Activated naive CD8-positive, alpha-beta T cell treated with anti-CD3 and anti-CD28 coated beads for 36 hours (primary cell): ENCODE measurements around the gene SLC16A13. TPM values are rescaled to one million over a fixed set of nuclear protein-coding genes. Genes with fewer than 3 reads are reported as not detected.

Experiments
- DNase-seq: peaks from one replicate; pipeline ENCODE4 v3.0.0; 2021
- H3K27ac Mint-ChIP-seq: one replicate; pipeline ENCODE4 v1.8.0; 2022; ENCODE audit warnings: mild to moderate bottlenecking, moderate library complexity, mixed read lengths
- H3K27me3 Mint-ChIP-seq: one replicate; pipeline ENCODE4 v1.8.0; 2022; ENCODE audit warnings: mild to moderate bottlenecking, mixed read lengths
- H3K36me3 Mint-ChIP-seq: one replicate; pipeline ENCODE4 v1.8.0; 2021; ENCODE audit warnings: mild to moderate bottlenecking, mixed read lengths
- H3K4me1 Mint-ChIP-seq: one replicate; pipeline ENCODE4 v1.8.0; 2021; ENCODE audit warnings: mixed read lengths
- H3K4me3 Mint-ChIP-seq: one replicate; pipeline ENCODE4 v1.8.0; 2022; ENCODE audit warnings: mild to moderate bottlenecking, moderate library complexity, mixed read lengths
- H3K9me3 Mint-ChIP-seq: one replicate; pipeline ENCODE4 v1.8.0; 2022; ENCODE audit warnings: mixed read lengths
- total RNA-seq, 2 experiments: library from RNA; stranded (reverse); gene quantifications; one replicate each; pipeline ENCODE4 v1.2.3, GENCODE V29; 2021

The SLC16A13 gene
- total RNA-seq, 2 experiments from 2014 or later: 5.2 to 6.2 TPM

DNA sequence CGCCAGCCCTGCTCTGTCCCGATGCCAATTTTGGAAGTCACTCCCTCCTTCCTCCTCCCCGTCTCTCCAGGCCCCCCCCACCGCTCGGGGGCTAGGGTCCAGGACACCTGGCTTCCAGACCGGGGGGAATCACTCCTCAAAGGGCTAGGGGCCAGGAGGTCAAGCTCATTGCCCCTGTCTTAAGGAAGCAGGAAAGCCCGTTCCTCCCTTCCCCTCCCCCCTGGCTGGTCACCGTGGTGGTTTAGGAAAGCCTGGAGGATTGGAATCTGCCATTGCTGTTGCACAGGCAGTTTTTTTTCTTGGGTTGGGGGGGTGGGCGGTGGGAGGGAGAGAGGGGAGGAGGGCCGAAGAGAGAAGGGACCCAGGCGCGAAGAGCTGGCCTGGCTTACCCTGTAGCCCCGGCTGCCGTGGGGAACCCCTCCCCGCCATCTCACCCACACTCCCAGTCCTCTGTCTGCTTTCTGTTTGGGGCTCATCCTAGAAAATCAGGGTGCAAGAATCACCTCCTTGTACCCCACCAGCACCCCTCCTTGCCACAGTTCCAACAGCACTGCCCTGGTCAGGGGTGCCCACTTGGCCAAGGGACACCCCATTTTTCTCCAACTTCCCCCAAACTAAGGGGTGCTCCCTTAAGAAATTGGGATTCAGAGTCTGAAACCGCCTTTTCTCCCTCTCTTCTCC, 15.8 kb upstream of the SLC16A13 start:
- Mint-ChIP-seq H3K4me1 (peaks cover 70% of the 10 kb centered on the region), H3K27ac (no peak overlapping the region), H3K36me3 (peaks cover 24% of the 10 kb centered on the region), H3K27me3 (peaks cover 12% of the 10 kb centered on the region), H3K9me3 (no peaks in the 10 kb centered on the region), H3K4me3 (no peak overlapping the region)
- no peak for DNase-seq

DNA sequence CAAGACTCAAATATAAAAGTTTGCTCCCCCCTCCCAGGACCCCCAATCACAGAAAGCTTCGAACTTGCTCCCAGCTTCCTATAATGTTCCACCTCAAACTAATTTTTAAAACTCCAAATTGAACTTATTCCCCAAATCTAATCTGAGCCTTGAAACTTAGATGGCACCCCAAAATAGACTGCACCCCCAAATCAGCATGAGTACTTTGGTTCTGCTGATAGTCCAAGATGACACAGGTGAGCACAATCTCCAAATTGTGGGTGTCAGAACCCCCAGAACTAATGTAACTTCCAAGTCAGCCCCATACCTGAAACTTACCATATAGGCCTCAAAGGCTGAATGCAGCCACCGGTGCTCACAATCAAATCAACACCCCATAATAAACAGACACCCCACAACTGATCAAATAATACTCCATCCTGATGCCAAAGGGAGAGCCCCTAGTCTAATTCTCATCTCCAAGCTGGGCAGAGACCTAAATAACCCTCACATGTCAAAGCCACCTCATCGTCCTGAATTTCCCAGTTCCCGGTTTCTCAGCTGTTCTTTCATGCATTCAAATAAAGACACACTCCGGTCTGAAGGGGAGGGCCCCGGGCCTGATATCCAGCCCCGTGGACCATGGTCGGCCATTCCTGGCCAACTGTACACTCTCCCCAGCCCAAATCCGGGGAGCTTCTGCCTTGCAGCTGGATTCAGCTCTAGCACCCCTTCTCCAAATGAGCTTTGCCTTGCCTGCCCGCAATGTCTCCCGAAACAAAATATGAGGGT, 14.7 kb upstream of the SLC16A13 start:
- no peak for DNase-seq
- Mint-ChIP-seq H3K27ac (no peak overlapping the region), H3K27me3 (peaks cover 12% of the 10 kb centered on the region), H3K36me3 (peaks cover 19% of the 10 kb centered on the region), H3K4me3 (no peak overlapping the region), H3K4me1 (peaks cover 59% of the 10 kb centered on the region), H3K9me3 (no peaks in the 10 kb centered on the region)

DNA sequence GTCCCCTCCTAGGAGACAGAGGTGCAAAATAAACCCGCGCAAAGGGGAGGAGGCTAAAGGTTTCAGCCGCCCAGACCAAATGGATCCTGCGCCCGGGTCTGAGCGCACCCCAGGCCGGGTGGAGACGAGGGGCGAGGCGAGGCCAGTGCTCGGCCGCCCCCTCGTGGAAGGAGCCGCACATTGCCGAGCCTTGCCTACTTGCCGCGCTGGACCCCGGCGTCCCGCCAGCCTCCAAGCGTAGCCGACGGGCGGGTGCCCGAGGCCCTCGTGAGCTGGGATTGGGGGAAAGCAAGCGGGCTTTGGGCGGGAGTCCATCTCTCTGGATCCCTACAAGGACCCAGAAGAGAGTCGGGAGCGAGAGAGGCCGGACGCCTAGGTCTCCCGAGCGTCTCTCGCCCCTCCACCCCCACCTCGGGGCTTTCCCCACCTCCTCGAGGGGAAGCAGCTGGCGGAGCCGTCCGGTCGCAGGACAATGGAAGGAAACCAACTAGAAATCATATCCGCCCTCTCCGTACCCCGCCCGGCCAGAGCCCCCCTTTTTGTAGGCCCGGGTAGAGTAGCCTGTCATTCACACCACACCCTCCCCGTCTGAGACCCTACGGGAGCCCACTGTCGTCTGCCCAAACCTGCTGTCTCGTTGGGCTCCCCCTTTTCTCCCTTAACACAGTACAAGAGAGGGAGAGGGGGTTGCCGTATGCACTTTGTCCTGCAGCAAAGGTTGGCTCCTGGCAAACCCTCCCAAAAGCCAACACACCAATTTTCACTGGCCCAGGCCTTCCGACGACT, 13.6 kb upstream of the SLC16A13 start:
- peaks cover 48% of the 10 kb centered on the region for H3K4me1 Mint-ChIP-seq
- peak overlapping the region; percentile 67 for H3K4me3 Mint-ChIP-seq
- no peaks in the 10 kb centered on the region for H3K9me3 Mint-ChIP-seq
- peaks cover 10% of the 10 kb centered on the region for H3K36me3 Mint-ChIP-seq
- peak; percentile 88 for DNase-seq
- H3K27me3 Mint-ChIP-seq: peaks cover 12% of the 10 kb centered on the region
- H3K27ac Mint-ChIP-seq: peak overlapping the region; percentile 62

DNA sequence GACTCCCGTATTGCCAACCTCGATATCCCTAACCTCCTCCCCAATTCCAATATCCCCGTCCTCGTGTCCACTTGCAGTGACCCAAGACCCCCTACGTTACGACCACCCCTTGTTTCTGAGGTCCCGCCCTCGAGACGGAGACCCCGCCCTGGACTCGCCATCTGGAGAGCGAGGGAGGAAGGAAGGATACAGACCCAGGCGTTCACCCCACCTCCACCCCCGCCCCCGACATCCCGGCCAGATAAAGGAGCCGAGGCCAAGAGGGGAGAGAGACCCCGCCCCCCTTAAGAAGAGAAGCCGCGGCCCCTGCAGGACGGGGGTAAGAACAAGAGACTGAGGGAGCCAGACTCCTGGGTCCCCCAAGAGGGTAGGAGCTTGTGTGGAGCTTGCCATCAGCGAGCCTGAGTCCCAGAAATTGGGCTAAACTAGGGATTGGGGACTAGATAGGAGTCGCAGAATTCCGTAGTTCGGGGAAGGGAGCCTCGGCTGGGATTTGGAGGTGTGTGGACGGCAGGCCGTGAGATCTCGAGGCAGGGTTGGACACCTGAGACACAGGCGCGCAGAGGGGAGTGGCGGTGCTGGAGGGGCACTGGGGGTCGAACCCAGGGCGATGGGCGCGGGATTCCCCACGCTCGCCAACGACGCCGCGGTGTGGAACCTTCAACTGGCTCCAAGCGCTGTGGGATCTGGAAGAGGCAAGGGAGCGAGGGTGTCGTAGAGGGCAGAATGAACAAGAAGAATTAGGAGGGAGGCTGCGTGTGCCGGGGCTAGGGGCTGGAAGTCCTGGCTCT, 12.8 kb upstream of the SLC16A13 start, which contains the start of gene BCL6B:
Gene BCL6B, plus strand, starts transcription at position 270 of the 791 bp plus-strand sequence. CDS start 622 bp downstream, outside the sequence.
- Mint-ChIP-seq H3K27me3 (peaks cover 12% of the 10 kb centered on the region), H3K9me3 (no peaks in the 10 kb centered on the region), H3K36me3 (peaks cover 2% of the 10 kb centered on the region), H3K4me3 (peak within 1 kb of the TSS; percentile 67), H3K27ac (peak within 1 kb of the TSS; percentile 62), H3K4me1 (peaks cover 40% of the 10 kb centered on the region)
- DNase-seq: no peak

DNA sequence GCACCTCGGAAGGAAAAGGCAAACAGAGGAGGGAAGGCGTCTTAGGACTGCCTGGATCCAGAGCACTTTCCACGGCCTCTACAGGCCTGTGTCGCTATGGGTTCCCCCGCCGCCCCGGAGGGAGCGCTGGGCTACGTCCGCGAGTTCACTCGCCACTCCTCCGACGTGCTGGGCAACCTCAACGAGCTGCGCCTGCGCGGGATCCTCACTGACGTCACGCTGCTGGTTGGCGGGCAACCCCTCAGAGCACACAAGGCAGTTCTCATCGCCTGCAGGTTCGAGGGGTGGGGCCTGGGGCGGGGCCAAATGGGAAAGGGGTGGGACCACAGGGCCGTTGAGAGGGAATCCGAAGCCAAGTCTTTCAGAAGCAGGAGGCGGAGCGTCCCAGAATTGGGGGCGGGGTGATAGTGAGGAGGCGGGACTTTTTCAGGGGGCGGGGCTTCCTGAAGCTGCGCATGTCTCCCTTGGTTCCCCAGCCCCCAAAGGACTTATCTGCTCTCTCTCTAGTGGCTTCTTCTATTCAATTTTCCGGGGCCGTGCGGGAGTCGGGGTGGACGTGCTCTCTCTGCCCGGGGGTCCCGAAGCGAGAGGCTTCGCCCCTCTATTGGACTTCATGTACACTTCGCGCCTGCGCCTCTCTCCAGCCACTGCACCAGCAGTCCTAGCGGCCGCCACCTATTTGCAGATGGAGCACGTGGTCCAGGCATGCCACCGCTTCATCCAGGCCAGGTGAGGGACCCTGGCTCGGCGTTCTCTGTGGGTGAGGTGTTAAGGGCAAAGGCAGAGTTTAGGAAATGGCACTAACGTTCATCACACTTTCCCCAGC, 12.0 kb upstream of the SLC16A13 start:
- H3K4me3 Mint-ChIP-seq: peak overlapping the region; percentile 67
- peaks cover 35% of the 10 kb centered on the region for H3K4me1 Mint-ChIP-seq
- DNase-seq: peak; percentile 93
- H3K27ac Mint-ChIP-seq: peak overlapping the region; percentile 48
- H3K9me3 Mint-ChIP-seq: no peaks in the 10 kb centered on the region
- H3K36me3 Mint-ChIP-seq: peaks cover 1% of the 10 kb centered on the region
- peaks cover 12% of the 10 kb centered on the region for H3K27me3 Mint-ChIP-seq

DNA sequence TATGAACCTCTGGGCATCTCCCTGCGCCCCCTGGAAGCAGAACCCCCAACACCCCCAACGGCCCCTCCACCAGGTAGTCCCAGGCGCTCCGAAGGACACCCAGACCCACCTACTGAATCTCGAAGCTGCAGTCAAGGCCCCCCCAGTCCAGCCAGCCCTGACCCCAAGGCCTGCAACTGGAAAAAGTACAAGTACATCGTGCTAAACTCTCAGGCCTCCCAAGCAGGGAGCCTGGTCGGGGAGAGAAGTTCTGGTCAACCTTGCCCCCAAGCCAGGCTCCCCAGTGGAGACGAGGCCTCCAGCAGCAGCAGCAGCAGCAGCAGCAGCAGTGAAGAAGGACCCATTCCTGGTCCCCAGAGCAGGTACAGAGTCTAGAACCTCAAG, 11.4 kb upstream of the SLC16A13 start:
- H3K36me3 Mint-ChIP-seq: peaks cover 1% of the 10 kb centered on the region
- H3K27me3 Mint-ChIP-seq: peaks cover 12% of the 10 kb centered on the region
- H3K4me3 Mint-ChIP-seq: no peak overlapping the region
- DNase-seq: no peak
- H3K9me3 Mint-ChIP-seq: no peaks in the 10 kb centered on the region
- H3K4me1 Mint-ChIP-seq: peaks cover 38% of the 10 kb centered on the region
- H3K27ac Mint-ChIP-seq: no peak overlapping the region

DNA sequence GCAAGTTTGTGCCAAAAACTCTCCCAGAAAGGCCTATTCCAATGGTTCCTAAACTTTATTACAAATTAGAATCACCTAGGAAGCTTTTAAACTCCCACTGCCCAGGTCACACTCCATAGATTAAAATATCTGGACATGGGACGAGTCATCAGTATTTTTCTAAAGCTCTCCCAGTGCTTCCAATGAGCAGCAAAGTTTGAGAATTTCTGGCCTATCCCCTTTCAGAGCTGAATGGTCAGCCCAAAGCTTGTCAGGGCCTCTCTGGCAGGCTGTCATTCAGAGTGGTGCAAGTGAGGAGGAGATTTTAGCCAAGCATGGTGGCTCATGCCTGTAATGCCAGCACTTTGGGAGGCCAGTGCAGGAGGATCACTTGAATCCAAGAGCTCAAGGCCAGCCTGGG, 10.6 kb upstream of the SLC16A13 start:
- peaks cover 44% of the 10 kb centered on the region for H3K4me1 Mint-ChIP-seq
- no peak for DNase-seq
- H3K9me3 Mint-ChIP-seq: no peaks in the 10 kb centered on the region
- no peak overlapping the region for H3K27ac Mint-ChIP-seq
- peaks cover 12% of the 10 kb centered on the region for H3K27me3 Mint-ChIP-seq
- no peak overlapping the region for H3K4me3 Mint-ChIP-seq
- peaks cover 4% of the 10 kb centered on the region for H3K36me3 Mint-ChIP-seq

DNA sequence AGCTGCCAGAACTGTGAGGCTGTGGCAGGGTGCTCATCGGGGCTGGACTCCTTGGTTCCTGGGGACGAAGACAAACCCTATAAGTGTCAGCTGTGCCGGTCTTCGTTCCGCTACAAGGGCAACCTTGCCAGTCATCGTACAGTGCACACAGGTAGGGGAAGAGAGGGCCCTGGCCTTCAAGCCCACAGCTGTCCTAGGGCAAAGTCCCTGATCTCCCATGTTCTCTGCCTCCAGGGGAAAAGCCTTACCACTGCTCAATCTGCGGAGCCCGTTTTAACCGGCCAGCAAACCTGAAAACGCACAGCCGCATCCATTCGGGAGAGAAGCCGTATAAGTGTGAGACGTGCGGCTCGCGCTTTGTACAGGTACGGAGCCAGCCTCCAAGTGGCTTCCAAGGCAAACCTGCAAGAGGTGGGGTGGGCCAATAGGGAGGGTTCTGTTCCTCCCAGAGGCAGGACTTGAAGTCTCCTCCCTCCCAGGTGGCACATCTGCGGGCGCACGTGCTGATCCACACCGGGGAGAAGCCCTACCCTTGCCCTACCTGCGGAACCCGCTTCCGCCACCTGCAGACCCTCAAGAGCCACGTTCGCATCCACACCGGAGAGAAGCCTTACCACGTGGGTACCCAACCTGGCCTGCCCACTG, 9.2 kb upstream of the SLC16A13 start:
- peaks cover 3% of the 10 kb centered on the region for H3K9me3 Mint-ChIP-seq
- H3K36me3 Mint-ChIP-seq: peaks cover 8% of the 10 kb centered on the region
- H3K4me3 Mint-ChIP-seq: no peak overlapping the region
- H3K27me3 Mint-ChIP-seq: peaks cover 12% of the 10 kb centered on the region
- H3K27ac Mint-ChIP-seq: no peak overlapping the region
- DNase-seq: no peak
- H3K4me1 Mint-ChIP-seq: peaks cover 38% of the 10 kb centered on the region

DNA sequence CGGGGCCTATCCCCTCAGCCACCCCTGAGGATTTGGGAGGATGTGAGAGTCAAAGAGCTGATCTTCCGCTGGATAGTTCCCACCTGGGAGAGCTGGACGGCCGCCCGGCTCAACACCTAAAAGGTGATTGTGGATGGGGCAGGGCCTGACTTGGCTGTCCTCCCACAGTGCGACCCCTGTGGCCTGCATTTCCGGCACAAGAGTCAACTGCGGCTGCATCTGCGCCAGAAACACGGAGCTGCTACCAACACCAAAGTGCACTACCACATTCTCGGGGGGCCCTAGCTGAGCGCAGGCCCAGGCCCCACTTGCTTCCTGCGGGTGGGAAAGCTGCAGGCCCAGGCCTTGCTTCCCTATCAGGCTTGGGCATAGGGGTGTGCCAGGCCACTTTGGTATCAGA, 8.5 kb upstream of the SLC16A13 start:
- peaks cover 12% of the 10 kb centered on the region for H3K27me3 Mint-ChIP-seq
- DNase-seq: no peak
- H3K4me1 Mint-ChIP-seq: peaks cover 41% of the 10 kb centered on the region
- no peak overlapping the region for H3K4me3 Mint-ChIP-seq
- peaks cover 8% of the 10 kb centered on the region for H3K36me3 Mint-ChIP-seq
- H3K9me3 Mint-ChIP-seq: peaks cover 3% of the 10 kb centered on the region
- no peak overlapping the region for H3K27ac Mint-ChIP-seq

DNA sequence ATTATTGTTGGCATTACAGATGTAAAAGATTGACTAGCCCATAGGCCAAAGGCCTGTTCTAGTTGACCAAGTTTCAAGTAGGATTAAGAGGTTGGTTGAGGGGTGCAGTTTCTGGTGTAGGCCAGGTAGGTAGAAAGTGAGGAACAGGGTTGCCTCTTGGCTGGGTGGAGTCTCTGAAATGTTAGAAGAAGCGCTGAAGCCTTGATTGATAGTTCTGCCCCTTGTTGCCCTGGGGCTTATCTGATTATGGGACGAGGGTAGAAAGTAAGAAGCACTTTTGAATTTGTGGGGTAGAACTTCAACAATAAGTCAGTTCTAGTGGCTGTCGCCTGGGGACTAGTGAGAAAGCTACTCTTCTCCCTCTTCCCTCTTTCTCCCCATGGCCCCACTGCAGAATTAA, 6.7 kb upstream of the SLC16A13 start:
- H3K27me3 Mint-ChIP-seq: no peaks in the 10 kb centered on the region
- H3K4me1 Mint-ChIP-seq: peaks cover 40% of the 10 kb centered on the region
- DNase-seq: no peak
- no peak overlapping the region for H3K4me3 Mint-ChIP-seq
- H3K9me3 Mint-ChIP-seq: peaks cover 3% of the 10 kb centered on the region
- H3K27ac Mint-ChIP-seq: peak overlapping the region; percentile 81
- peaks cover 7% of the 10 kb centered on the region for H3K36me3 Mint-ChIP-seq

DNA sequence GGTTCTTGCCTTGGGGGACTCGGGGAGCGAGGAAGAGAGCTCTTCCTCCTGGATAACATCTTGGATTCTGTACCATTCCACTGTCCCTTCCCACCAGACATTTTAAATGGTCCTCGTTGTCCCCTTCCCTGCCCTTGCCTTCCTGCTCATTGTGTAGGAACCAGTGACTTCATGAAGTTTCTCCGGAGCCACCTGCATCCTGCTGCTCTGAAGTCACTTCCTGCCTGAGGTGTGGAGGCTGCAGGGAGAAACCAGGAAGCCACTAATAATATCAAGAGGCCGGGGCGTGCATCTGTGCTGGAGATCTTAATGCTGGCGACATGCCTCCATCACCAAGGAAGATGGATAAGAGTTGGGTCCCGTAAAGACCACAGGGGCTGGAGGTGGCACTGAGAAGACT, 6.2 kb upstream of the SLC16A13 start:
- H3K36me3 Mint-ChIP-seq: peaks cover 10% of the 10 kb centered on the region
- H3K4me3 Mint-ChIP-seq: peak overlapping the region; percentile 71
- H3K27me3 Mint-ChIP-seq: no peaks in the 10 kb centered on the region
- peaks cover 3% of the 10 kb centered on the region for H3K9me3 Mint-ChIP-seq
- peak; percentile 54 for DNase-seq
- H3K27ac Mint-ChIP-seq: peak overlapping the region; percentile 81
- H3K4me1 Mint-ChIP-seq: peaks cover 43% of the 10 kb centered on the region

DNA sequence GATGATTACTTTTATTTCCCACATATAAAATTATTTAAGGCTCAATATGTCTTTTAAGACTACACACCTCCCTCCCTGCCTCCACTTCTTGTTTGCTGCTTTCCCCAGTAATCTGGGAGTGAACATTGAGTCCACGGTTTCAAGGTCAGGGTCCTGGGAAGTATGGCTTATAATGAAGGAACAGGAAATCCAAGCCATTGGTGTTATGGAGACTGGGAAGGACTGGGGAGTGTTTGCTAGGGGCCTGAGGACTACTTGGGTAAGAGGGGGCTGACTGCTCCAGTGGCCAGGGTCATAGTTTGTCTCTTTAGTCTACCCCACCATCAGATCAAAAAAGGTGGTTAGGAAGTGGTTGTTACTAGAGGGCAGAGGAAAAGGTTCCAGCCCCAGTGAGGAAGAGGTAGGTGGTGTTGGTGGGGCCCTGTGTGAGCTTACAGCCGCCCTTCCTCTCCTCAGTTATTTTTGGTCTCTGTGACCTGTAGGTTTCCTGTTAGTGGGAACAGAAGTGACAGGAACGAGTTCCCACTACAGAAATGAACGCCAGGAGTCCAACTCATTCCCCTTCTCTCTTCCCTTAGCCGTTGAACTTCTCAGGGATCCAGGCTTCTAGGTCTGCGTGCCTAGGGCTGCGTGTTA, 742 bp upstream of the SLC16A13 start:
- Mint-ChIP-seq H3K4me3 (peak overlapping the region; percentile 93), H3K27ac (peak overlapping the region; percentile 98), H3K4me1 (peaks cover 44% of the 10 kb centered on the region), H3K27me3 (no peaks in the 10 kb centered on the region), H3K9me3 (peaks cover 3% of the 10 kb centered on the region), H3K36me3 (peaks cover 7% of the 10 kb centered on the region)
- DNase-seq: peak; percentile 57
